HG03520 (cell line): Measurements from ENCODE around the gene SELE.

Experiments
- ATAC-seq: cut with Tn5 transposase; IDR thresholded peaks from one replicate; pipeline ENCODE4 v1.9.1; 2021; ENCODE audit warnings: mild to moderate bottlenecking, moderate library complexity; ENCODE audit not compliant: unreplicated experiment

SELE gene, protein sequence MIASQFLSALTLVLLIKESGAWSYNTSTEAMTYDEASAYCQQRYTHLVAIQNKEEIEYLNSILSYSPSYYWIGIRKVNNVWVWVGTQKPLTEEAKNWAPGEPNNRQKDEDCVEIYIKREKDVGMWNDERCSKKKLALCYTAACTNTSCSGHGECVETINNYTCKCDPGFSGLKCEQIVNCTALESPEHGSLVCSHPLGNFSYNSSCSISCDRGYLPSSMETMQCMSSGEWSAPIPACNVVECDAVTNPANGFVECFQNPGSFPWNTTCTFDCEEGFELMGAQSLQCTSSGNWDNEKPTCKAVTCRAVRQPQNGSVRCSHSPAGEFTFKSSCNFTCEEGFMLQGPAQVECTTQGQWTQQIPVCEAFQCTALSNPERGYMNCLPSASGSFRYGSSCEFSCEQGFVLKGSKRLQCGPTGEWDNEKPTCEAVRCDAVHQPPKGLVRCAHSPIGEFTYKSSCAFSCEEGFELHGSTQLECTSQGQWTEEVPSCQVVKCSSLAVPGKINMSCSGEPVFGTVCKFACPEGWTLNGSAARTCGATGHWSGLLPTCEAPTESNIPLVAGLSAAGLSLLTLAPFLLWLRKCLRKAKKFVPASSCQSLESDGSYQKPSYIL

DNA sequence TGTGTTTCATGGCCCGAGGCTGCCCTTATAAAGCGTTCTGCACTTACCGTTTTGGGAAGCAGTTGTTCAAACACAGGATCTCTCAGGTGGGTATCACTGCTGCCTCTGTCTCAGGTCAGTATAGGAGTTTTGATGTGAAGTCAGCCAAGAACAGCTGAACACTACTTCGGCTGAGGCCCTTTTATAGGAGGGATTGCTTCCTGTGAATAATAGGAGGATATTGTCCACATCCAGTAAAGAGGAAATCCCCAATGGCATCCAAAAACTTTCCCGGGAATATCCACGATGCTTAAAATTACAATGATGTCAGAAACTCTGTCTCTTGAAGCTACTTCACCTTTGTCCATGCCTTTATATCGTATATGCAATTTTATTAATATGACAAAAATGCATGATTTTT, at the start of gene SELE:
Gene SELE (minus strand): TSS at position 156 of the 400 bp plus-strand sequence. CDS start 467 bp downstream, outside the sequence.
- no peak for ATAC-seq

DNA sequence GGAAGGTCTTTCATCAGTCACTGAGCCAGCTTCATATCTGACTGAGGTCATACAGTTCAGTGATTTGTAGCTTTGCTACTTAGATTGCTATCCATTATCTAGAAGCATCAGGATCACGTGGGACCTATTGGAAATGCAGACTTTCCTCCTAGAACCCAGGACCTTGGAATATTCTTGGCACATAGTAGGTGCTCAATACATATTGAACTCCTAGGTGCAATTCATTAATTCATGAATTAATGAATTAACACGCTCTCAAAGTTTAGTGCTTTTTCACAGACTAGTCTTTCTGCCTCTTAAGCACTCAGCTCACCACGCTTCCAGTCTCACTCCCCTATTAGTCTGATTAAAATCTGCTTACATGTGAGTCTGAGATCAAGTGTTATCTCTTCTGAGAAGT, 48.7 kb upstream of the SELE start:
- ATAC-seq = no peak

DNA sequence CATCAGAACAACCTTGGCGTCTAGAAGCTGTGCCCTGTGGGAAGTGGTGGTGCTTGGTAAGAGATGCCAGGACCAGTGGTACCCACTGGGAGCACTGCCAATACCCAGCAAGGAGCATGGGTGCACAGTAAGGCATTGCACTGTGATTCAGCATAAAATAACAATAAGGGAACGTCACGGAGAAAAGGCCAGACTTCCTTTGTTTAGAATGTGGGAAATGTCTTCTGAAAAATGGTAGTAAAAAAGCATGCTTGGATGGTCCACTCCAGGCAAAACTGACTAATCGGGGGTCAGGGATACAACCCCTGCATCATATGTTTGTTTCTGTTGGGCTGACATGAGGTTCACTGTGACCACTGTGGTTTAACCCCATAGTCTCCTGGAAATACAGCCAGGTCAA, 46.1 kb upstream of the SELE start:
- ATAC-seq = no peak

DNA sequence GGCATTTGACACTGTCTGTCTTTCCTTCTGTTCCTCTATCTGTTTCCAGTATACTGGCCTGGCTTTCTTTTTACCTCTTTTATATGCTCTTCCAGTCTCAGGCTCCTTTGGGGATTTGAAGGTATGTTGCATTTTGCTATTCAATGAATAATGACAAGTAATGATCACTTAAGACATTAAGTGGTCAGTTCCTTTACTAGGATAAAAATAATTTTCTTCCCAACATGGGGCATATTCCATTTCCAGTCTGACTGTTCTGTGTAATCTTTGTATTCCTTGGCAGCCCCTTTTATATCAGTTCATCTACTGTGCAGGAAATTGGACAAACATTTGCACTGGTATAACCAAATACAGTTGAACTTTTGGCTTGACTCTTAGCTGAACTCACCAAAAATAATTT, 45.3 kb upstream of the SELE start:
- no peak for ATAC-seq

DNA sequence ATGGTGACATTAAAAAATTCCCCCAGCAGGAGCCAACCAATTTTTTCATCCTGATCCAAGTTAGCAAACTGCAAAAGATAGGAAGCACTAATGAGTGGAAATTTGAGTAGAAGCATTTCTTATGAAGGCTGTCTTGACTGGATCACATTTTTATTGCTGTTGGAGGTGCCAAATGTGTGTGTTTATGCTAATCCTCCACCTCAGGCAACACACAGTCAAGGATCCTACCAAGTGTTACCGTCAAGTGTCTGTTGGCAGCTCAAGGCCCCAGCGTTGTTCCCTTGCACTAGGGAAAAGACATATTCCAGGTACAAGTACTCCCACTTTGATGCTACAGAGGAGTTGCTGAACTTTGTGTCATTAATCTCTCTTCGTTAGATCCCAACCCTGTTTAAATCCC, 42.6 kb upstream of the SELE start:
- ATAC-seq = no peak

DNA sequence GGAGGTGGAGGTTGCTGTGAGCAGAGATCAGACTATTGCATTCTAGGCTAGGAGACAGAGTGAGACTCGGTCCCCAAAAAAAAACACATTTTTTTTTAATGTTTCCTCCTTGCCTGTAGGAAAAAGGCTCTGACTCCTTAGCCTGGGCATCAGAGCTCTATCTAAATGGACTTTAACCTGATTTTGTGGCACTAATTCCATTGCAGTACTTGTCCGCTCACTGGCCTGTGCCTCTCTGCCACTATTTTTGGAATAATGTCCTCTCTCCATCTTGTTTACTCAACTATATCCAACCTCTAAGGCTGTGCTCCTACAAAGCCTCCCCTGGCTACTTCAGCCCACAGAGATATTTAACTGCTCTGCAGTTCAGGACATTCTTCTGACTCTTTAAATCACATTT, 34.3 kb upstream of the SELE start:
- ATAC-seq = no peak

DNA sequence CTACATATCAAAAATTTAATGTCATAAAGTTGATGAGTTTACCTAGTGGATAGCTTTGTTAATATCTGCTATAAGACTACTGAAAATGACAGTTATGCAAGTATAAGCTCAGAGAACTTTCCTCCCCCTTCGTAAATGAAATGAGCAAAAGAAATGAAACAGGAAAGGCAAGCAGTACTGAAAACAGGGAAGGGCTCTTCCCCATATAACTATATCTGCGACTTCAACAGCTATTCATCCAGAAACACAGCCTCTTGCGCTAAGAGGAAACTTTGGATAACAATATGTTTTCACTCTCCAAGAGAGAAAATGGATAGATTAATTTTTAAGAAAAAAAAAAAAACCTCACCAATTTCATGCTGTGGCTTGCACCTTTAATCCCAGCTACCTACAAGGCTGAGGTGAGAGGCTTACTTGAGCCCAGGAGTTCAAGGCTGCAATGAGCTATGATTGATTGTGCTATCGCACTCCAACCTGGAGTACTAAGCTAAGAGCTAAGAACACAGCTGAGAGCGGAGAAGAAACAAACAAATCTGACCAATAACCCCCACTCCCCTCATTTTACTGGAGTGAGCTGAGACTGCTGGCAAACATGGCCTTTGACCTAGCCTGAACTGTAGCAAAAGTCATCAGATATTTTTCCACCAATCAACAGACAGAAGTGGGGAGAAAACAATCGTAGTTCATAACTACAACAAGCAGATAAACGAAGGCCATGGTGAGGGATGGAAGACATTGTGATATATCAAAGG, 31.9 kb upstream of the SELE start:
- no peak for ATAC-seq

DNA sequence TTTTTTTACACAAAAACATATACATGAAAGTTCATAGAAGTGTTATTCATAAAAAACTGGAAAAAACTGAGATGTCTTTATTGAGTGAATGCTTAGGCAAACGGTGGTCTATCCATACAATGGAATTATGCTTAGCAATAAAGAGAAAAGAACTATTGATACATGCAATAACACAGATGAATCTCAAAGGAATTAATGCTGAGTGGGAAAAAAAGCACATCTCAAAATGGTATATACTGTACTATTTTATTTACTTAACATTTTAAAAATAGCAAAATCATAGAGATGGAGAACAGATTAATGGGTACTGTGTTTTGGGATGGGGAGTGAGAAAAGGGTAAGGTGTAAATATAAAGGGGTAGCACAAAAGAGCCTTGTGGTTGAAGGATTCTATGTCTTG, 31.0 kb upstream of the SELE start:
- no peak for ATAC-seq

DNA sequence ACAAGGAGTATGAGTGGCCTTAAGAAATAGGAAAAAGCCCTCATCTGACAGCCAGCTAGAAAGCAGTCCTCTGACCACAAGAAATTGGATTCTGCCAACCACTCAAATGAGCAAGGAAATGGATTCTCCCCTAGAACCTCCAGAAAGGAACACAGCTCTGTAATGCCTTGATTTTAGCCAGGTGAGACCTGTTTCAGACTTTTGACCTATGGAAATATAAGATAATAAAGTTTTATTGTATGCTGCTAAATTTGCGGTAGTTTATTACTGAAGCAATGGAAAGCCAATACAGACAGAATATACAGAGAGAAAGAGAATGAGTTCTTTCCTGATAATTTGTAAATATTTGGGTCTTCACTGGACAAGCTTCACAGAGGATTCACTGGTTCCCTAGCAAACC, 28.8 kb upstream of the SELE start:
- no peak for ATAC-seq

DNA sequence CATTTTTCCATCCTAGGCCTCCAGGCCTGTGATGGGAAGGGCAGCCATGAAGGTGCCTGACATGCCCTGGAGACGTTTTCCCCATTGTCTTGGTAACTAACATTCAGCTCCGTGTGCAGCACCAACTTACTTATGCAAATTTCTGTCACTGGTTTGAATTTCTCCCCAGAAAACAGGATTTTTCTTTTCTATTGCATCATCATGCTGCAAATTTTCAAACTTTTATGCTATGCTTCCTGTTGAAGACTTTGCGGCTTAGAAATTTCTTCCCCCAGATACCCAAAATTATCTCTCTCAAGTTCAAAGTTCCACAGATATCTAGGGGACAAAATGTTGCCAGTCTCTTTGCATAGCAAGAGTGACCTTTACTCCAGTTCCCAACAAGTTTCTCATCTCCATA, 25.2 kb upstream of the SELE start:
- no peak for ATAC-seq

DNA sequence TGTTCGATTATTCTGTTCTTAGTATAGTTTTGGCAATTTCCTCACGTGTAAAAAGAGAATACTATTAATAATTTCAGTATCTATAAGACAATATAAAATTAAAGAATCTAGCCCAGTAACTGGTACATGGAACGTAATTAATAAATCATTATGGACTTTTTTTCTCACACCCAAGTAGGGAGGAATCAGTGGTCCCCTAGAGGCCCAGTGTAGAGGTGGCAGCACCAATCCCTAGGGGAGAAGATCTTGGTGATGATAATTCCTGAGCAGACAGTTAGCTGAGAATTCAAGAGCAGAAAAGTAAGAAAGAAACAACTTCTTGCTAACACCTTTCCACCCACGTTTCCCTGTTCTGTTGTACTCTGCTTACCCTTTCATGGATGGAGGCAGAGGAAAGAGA, 19.7 kb upstream of the SELE start:
- ATAC-seq = no peak

DNA sequence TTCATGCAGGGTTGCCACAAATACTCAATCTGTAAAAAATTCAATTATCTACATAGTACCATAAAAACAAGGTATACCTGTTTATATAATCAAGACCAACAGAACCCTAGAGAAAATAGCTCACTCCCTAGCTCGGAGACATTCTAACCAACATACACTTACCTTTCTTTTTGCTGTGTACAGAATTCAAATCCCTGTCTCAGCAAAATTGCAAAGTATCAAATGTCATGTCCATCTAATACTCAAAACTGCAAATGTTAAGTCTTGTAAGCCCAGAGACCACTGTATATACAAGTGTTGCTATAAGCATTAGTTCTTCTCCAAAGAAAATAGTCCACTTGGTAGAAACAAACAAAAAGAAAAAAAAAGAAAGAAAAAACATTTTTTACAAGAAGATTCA, 16.2 kb upstream of the SELE start:
- no peak for ATAC-seq

DNA sequence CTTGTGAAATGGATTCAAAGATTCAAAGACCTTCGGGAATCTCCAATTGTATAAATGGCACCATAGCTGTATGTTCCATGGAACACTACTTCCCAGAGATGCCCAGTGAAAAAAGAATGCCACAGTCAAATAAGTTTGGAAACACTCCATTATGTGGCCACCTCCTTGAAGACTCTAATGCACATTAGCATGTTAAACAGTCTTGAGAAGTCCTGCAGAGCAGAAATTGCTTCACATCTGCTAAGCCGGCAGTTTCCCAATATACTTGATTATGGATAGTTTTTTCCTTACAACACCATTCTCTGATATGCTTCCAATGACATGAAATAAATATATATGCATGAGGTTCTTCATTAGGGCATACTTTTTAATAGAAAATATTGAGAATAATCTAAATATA, 12.7 kb upstream of the SELE start:
- ATAC-seq = no peak

DNA sequence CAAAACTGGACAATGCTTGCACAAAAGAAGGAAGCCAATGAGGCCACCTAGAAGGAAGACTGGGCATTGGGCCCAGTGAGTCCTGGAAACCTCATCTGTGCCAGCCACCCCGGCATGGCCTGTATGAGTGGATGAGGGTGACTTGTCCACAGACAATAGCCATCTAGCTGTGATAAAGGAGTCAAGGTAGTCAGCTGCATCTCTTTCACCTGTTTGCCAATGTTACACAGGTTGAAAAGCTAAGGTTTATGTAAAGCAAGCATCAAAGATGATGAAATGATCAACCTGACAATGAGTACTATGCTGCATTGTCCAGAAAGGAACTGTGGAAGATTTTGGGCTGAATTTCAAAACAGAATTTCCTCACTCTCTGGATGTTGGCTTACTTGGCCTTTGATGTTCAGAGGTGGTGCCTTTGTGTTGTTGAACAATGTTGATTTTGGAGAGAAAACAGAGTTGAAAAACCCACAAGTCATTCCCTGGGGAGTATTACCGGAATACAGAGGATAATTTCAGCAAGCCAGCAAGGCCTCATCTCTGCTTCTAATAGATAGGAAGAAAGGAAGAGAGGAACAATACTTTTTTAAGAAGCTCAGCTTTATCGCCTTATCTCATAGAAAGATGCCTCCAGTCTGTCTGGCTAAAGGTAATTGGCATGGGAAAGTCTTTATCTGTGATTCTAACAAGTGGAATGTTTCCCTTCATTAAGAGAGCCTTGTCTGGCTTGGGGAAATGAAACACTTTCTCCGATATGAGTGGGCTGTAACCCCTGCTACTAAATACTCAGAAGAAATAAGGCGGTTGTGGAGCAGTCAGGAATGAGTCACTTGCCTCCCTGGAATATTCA, 11.4 kb upstream of the SELE start:
- no peak for ATAC-seq

DNA sequence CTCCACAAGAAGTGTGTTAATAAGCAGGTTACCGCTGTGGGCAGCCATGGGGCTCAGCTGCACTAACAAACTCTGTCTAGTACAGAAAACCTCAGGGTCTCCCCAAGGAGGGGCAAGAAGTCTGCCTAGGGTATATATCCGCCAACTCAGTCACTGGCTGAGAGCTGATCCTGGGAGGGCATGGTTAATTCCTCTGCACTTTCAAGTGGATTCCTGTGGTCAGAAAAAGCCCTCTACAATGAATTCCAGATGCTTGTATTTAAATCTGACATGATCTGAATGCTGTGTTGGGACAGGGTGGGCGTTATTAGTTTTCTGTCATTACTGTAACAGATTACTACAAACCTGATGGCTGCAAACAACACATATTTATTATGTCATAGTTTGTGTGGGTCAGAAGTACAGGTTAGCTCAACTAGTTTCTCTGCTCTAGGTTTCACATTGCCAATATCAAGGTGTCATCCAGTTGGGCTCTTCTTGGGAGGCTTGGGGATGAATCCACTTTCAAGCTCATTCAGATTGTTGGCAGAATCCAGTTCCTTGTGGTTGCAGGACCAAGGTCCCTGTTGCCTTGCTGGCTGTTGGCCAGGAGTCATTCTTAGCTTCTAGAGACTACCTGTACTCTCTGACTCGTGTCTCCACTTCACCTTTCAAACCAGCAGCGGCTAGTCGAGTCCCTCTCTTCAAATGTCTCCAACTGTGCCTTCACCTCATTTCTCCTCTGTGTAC, 8.0 kb upstream of the SELE start:
- no peak for ATAC-seq

DNA sequence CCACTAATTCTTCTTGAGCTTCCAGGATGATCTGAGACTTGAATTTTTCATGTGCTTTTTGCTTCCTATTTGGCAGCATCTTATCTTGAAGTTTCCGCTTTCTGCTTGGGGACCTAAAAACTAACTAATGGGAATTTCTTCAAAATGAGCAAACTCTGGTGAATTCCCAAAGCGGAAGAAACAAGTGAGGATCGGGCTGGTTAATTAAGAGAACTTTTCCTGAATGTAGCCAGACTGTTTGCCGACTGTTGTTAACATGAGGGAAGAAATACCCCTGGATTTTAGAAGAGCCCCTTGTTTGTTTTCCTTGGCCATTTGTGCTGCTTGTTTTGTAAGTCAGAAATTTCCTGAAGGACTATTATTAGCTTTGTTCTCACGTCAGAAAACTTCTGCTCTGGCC, 6.1 kb upstream of the SELE start:
- no peak for ATAC-seq

DNA sequence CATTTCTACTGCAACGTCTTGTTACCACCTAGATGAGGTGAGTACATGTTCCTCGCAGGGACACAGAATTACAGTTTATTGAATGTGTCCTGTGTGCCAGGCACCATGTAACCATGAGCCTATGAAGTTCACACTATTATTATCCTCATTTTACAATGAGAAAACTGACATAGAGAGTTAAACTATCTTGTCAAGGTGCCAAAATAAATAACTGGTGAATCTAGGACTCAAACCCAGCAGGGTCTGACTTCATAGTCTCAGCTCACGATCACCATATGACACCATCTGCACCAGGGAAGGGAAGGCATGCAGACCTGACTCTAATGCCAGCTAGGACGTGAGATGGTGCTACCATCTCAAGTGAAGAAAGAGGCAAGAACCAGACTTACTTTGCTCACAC, 2.4 kb downstream of the SELE start:
- ATAC-seq = no peak

DNA sequence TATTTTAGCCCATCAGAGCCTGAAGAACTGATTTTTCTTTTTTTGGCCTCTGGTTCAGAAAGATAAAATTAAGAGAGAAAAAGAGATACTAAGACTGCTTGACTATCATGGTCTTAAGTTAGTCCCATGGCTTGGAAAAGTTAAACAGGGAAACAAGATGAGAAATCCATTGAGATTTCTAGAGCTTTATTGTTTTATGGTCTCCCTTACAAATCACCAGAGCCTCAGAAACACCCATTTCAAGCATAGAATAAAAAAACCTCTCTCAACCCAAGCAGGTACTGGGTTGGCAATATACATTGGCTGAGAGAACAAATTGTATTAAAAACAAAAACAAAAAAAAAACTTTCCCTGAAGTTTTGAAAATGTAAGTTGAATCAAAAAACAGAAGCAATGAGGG, 3.9 kb downstream of the SELE start:
- ATAC-seq = no peak

DNA sequence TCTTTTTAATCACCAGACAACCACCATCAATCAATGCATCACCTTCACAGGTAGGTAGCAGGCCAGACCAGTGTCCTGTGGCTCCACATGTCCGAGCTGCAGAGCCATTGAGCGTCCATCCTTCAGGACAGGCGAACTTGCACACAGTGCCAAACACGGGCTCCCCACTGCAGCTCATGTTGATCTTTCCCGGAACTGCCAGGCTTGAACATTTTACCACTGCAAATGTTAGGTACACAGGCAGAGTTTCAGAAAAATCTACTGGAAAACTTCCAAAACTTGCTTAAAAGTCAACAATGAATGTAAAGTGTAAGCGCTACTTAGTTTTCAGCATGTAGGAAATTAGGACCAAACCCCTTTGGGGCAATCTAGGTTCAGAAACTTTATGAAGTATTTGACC, 6.6 kb downstream of the SELE start:
- ATAC-seq = no peak

DNA sequence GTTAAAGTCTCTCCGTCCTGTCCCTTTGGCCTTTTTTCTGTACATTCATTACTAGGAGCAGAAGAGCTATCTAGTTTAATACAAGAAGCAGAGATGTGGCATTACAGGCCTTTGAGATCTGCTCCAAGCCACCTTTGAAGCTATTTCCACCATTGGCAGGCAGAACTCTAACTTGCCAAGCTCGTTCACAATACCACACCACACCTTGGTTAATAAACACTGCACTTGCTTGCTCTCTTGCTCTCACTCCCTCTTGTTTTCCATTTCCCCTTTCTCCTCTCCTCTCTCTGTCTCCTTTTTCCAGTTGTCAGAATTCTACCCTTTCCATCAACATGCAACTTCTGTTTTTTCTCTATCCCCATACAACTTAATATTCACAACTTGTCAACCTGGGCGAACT, 7.0 kb downstream of the SELE start:
- no peak for ATAC-seq

DNA sequence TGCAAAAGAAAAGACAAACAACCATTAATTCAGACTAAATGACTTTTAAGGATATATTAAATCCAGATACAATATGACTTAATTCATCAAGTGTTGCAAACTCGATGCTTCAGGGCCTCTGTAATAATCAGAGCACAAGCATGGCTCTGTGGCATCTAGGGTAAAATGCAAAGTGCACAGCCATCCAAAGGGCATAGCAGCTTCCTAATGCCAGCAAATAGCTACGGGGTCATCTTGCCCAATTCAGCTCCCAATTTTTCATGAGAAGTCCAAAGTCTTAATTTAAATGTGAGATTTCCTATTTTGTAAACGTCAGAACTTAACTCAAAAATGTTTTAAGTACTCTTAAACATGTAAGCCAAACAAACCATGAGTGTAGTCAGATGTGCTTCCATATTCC, 7.9 kb downstream of the SELE start:
- ATAC-seq = no peak
